ENCODE data around the gene C16orf86. TPM values are rescaled to one million over a fixed set of nuclear protein-coding genes. Genes with fewer than 3 reads are reported as not detected.

The C16orf86 gene
- 3.3 and 14.8 TPM in 2 replicates for total RNA-seq (ENCODE audit: low replicate concordance)

DNA sequence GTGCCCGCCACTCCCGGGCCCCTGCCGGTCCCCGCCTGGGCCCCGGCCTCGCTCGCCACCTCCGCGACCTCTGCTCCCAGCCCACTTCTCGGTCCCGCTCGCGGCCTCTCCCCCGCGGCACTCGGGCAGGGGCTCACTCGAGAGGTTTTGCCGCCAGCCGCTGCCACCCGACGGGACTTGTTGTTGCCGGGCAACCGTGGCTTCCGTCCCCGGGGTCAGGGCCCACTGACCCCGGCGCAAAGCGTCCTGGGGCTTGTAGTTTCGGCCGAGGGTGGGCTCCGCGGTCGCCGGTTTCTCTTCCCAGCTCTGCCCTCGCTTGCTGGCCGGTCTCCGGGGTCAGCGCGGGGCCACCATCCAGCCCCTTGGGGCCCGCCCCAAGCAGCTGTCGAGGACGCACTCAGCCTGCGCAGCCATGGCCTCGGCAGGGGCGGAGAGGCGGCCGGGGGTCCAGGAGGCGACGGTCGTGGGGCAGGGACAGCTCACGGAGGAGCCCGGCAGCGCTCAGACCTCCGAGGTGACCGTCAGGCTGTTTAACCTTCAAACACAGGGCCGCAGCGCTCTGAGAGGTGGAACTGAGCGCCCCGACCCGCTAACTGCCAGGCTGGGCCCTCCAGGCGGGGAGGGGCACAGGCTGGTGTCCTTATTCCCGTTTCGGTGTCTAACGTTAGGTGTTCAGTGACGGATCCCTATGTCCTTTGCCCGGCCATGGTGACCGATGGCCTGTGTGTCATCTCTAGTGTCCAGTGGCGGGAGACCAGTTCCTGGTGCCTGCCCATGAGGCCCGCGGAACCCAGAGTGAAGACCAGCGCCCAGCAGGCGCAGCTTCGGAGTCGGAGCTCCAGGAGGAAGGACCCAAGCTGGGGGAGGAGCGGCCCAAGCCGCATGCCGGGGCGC lies at the start of gene C16orf86, which contains the start of gene ENKD1:
TSS of gene C16orf86 (plus strand) at position 256 of the 894 bp plus-strand sequence. CDS start at position 413, 157 bp downstream.
TSS of gene ENKD1 (minus strand) at position 192 of the 894 bp plus-strand sequence. CDS start 308 bp downstream, outside the sequence.
- H3K4me3 ChIP-seq (ENCODE audit: low read depth, low read length): peak within 1 kb of the TSS; percentile 76
- TF ChIP-seq, protein P1, sequence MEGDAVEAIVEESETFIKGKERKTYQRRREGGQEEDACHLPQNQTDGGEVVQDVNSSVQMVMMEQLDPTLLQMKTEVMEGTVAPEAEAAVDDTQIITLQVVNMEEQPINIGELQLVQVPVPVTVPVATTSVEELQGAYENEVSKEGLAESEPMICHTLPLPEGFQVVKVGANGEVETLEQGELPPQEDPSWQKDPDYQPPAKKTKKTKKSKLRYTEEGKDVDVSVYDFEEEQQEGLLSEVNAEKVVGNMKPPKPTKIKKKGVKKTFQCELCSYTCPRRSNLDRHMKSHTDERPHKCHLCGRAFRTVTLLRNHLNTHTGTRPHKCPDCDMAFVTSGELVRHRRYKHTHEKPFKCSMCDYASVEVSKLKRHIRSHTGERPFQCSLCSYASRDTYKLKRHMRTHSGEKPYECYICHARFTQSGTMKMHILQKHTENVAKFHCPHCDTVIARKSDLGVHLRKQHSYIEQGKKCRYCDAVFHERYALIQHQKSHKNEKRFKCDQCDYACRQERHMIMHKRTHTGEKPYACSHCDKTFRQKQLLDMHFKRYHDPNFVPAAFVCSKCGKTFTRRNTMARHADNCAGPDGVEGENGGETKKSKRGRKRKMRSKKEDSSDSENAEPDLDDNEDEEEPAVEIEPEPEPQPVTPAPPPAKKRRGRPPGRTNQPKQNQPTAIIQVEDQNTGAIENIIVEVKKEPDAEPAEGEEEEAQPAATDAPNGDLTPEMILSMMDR (IDR thresholded peaks at IDR 0.05; ENCODE audit: insufficient read depth, low read length): no peak
- DNase-seq (ENCODE audit: low read depth): peak; percentile 61

DNA sequence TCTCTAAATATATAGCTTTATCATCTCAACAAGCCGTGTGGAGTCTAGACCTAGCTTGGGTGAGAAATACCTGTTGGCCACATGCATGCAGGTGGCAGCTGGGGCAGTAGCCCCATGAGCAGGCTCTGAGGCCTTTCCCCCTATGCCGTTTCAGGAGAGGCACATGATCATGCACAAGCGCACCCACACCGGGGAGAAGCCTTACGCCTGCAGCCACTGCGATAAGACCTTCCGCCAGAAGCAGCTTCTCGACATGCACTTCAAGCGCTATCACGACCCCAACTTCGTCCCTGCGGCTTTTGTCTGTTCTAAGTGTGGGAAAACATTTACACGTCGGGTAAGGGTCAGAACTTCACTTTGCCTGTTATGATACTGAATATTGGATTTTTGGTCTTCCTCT lies 38.4 kb upstream of the C16orf86 start:
- TF ChIP-seq, protein P1 (IDR thresholded peaks at IDR 0.05; ENCODE audit: insufficient read depth, low read length): no peak
- no peak for DNase-seq (ENCODE audit: low read depth)
- no peak overlapping the region for H3K4me3 ChIP-seq (ENCODE audit: low read depth, low read length)

- TF ChIP-seq, protein P1 (IDR thresholded peaks at IDR 0.05; ENCODE audit: insufficient read depth, low read length): no peak
- peak; percentile 31 for DNase-seq (ENCODE audit: low read depth)
- no peak overlapping the region for H3K4me3 ChIP-seq (ENCODE audit: low read depth, low read length)
Measured at GRCh38 chr16:67632415-67633172, 34.0 kb upstream of the C16orf86 start.

GRCh38 chr16:67636713-67637112 lies 29.9 kb upstream of the C16orf86 start:
- no peak overlapping the region for H3K4me3 ChIP-seq (ENCODE audit: low read depth, low read length)
- TF ChIP-seq, protein P1 (IDR thresholded peaks at IDR 0.05; ENCODE audit: insufficient read depth, low read length): no peak
- DNase-seq (ENCODE audit: low read depth): no peak

GRCh38 chr16:67637625-67638024 lies 29.0 kb upstream of the C16orf86 start:
- TF ChIP-seq, protein P1 (IDR thresholded peaks at IDR 0.05; ENCODE audit: insufficient read depth, low read length): no peak
- no peak for DNase-seq (ENCODE audit: low read depth)
- no peak overlapping the region for H3K4me3 ChIP-seq (ENCODE audit: low read depth, low read length)

DNA sequence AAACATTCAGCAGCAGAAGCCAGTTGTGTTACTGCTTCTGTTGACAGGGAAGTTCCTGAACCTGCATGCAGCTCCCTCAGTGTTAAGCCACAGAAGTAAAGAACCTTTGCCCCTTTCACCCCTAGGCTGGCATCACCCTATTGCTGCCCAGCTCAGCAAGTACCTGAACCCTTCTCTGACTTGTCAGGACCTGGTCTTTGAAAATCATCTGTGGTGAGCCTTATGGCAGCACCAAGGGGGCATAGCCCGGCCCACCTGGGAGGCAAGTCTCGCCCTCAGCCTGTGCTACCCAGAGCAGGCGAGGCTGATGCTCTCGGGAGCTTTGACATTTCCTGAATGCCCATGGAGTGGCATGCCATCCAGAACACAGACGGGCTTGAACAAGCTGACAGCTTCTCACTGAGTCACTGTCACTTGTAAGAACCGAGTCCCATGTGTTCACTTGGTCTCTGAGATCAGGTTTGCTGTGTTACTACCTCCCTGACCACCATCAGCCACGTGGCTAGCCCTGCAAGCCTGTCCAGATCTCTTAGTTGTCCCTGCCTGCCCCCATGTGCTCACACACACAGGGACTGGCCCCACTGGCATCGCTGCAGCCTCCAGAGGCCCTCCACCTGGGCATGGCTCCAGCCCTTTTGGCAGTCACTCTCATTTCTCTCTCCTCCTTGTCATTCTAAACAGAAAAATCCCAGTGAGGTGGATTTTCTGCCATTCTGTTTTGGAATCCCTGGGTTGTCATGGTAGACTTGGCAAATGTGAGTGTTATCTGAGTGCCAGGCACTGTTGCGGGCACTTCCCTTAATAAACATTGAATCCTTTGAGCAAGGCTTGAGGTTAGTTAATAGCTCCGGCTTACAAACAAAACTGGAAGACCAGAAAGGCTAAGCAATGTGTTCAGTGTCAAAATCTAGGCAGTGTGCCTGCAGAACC lies 24.6 kb upstream of the C16orf86 start:
- H3K4me3 ChIP-seq (ENCODE audit: low read depth, low read length): no peak overlapping the region
- peak; percentile 67 for DNase-seq (ENCODE audit: low read depth)
- TF ChIP-seq, protein P1 (IDR thresholded peaks at IDR 0.05; ENCODE audit: insufficient read depth, low read length): no peak
